COR-L47 (cell line): Measurements from ENCODE around the gene MUC5AC.
"Not testable (repeated sequence)": the region's sequence is repeated elsewhere in the genome, so short reads cannot be mapped to it uniquely, and the experiment has no call there.

Experiments used
- DNase-seq: peaks from one replicate; lab custom pipeline; 2025; lab: John Stamatoyannopoulos, UW

MUC5AC gene

GRCh38 chr11:1162138-1162475 is 4.4 kb downstream of the MUC5AC start:
- no peak for DNase-seq

- no peak for DNase-seq
Observed at GRCh38 chr11:1162491-1163311, 4.9 kb downstream of the MUC5AC start.

- no peak for DNase-seq
Observed at GRCh38 chr11:1163321-1163910, 5.7 kb downstream of the MUC5AC start.

GRCh38 chr11:1163911-1164735 is 6.4 kb downstream of the MUC5AC start:
- DNase-seq = no peak

- not testable (repeated sequence) for DNase-seq
Observed at GRCh38 chr11:1164779-1165255, 7.1 kb downstream of the MUC5AC start.

- no peak for DNase-seq
Observed at GRCh38 chr11:1165256-1166041, 7.7 kb downstream of the MUC5AC start.

- DNase-seq = no peak
Observed at GRCh38 chr11:1167256-1167655, 9.5 kb downstream of the MUC5AC start.

- DNase-seq = no peak
Observed at GRCh38 chr11:1167751-1168231, 10.0 kb downstream of the MUC5AC start.

GRCh38 chr11:1168256-1168655 is 10.5 kb downstream of the MUC5AC start:
- no peak for DNase-seq

- no peak for DNase-seq
Observed at GRCh38 chr11:1168721-1169161, 11.0 kb downstream of the MUC5AC start.

GRCh38 chr11:1171223-1171984 is 13.7 kb downstream of the MUC5AC start:
- no peak for DNase-seq

- no peak for DNase-seq
Observed at GRCh38 chr11:1171985-1172728, 14.4 kb downstream of the MUC5AC start.

GRCh38 chr11:1172729-1173117 is 15.0 kb downstream of the MUC5AC start:
- no peak for DNase-seq

- not testable (repeated sequence) for DNase-seq
Observed at GRCh38 chr11:1173396-1173795, 15.6 kb downstream of the MUC5AC start.

- DNase-seq = no peak
Observed at GRCh38 chr11:1174441-1175370, 17.0 kb downstream of the MUC5AC start.

GRCh38 chr11:1175461-1176223 is 17.9 kb downstream of the MUC5AC start:
- DNase-seq = no peak

- DNase-seq = no peak
Observed at GRCh38 chr11:1176224-1177019, 18.7 kb downstream of the MUC5AC start.
